Stimulated activated CD8-positive, alpha-beta memory T cell treated with anti-CD3 and anti-CD28 coated beads, Interleukin-7, amount 100 ng/mL, for 48 hours (primary cell): Measurements from ENCODE around the gene SIN3B.

Source experiments
- DNase-seq, 2 donors: peaks; one replicate each; pipeline ENCODE4 v3.0.0-alpha.2; 2020; ENCODE audit warnings: low read depth in 1 of 2; ENCODE audit errors: extremely low read depth in 1 of 2

SIN3B gene

DNA sequence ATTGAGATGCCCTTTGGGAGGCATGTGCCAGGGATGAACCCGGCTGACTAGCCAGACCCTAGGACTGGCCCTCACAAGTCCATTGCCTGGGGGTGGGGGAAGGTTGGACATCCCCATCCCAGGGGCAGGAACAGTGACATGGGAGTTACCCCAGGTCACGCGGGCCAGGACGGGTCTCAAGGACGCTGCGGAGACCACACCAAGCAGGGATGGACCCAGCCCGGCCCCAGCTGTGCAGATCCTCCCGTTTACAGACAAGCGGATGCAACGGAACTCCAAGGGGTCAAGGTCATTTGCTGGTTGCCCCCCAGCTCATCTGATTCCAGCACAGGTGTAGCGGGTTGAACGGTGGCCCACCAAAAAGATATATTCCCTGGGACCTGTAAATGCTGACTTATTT is 79.6 kb downstream of the SIN3B start:
- DNase-seq: no peak

DNA sequence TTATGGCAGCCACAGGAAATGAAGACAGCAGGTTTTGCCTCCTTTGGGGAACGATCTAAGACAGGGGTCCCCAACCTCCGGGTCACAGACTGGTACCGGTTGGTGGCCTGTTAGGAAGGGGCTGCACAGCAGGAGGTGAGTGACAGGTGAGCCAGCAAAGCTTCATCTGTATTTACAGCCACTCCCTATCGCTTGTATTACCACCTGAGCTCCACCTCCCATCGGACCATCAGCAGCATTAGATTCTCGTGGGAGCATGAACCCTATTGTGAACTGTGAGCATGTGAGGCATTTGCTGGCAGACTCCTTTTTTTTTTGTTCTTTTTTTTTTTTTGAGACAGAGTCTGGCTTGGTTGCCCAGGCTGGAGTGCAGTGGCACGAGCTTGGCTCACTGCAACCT is 81.8 kb downstream of the SIN3B start:
- no peak for DNase-seq

DNA sequence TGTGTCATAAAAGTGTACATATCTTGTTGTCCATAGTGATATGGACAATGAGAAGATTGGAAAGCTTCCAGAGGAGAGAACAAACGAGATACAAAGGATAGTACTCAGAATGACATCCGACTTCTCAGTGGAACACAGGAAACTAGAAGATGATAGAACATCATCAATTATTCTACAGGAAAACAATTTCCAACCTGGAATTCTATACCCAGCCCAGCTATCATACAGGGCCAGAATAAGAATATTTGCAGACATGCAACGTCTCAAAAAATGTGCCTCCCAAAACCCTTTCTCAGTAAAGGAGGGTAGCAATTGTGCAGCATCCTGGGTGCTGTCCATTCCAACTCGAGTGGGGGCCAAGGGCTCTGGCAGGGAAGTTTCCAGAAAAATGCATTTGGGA is 83.6 kb downstream of the SIN3B start:
- no peak for DNase-seq

DNA sequence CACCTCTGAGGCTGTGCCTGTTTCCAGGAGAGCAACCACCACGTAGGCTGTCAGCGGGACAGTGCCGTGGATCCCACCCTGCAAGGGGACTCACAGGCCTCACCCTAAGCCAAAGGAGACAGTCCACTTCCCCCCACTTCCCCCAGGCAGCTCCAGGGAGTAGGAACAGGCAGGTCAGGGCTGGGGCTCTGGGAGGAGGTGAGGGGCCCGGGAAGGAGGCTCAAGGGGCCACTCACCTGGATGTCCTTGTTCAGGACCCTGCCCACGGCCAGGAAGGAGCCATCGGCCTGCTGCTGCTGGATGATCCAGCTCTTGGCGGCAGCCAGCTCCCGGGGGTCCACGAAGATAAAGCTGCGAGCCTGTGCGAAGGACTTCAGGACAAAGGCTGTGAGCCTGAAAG is 85.2 kb downstream of the SIN3B start:
- no peak for DNase-seq

DNA sequence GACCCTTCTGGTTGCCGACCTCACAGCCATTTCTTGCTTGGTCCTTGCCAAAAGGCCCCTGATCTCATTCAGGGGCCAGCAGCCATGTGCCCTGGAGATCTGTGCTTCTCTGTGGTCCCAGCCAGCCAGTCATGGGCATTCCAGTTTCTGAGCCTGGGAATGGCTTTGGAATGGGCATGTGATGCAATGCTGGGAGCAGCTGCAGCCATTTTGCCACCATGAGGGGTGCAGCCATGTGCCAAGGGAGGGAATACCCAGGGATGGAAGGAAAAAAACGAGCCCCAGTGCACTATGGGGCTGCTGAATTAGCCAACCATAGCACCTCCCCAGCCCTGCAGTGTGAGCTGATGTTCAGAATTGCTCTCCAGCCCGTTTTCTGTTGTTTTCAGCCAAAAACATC is 85.9 kb downstream of the SIN3B start:
- no peak for DNase-seq

DNA sequence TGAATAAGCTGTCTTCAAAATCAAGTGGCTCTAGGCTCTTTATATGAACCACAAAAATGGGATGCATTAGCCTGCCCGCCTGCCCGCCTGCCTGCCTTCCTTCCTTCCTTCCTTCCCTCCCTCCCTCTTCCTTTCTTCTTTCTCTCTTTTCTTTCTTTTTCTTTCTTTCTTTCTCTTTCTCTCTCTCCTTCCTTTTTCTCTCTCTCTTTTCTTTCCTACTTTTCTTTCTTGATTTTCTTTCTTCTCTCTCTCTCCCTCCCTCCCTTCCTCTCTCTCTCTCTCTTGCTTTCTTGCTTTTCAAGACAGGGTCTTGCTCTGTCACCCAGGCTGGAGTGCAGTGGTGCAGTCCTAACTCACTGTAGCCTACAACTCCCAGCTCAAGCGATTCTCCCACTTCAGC is 86.5 kb downstream of the SIN3B start:
- no peak for DNase-seq

DNA sequence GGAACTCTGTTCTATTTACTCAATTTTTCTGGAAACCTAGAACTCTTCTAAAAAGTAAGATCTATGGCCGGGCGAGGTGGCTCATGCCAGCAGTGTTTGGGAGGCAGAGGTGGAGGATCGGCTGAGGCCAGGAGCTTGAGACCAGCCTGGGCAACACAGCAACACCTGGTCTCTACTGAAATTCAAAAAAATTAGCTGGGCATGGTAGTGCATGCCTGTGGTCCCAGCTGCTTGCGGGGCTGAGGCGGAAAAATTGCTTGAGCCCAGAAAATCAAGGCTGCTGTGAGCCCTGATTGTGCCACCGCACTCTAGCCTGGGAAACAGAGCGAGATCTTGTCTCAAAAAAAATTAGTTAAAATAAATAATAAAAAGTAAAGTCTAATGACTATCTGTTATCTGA is 88.2 kb downstream of the SIN3B start:
- no peak for DNase-seq

DNA sequence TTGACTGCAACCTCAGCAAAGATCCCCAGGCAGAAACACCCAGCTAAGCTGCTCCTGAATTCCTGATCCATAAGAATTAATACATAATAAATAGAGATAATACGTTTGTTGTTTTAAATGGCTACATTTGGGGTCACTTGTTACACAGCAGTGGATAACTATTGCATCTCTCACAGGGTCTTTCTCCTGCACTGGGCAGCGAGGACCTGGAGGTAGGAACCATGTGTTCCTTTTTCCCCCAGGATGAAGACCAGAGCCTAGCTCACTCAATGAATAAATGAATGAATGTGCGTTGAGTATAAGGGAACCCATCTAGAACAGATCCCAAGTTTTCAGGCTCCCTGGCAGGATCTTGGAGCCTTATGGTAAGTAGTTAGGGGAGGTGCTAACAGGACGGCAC is 90.3 kb downstream of the SIN3B start:
- DNase-seq: no peak

DNA sequence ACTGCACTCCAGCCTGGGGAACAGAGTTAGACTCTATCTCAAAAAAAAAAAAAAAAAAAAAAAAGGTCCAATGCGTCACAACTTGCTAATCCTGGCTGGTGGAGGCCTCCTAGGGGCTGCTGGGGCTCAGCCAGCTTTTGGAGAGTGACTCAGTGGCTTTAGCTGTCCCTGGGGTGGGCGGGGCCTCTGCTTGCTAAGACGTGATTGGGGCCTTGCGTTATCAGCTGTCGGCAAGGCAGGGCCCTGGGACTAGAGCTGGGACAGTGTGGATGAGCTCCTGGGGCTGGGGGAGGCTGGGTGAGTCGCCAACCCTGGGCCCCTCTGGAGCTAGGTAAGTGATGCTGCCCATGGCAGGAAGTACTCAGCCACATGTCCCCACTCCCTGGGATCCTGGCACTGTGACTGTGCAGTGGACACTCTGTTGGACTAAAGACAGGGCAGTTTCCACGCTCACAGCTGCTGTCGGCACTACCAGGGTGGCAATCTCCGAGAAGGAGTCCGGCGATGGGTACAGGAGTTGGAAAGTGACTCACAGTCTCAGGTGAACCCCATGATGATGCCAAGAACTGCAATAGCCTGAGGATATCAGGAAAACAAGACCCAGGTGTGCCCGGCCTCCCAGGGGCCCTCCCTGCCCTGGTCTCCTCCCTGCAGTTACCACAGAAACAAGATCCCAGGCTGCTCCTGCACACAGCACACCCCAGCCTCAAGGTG is 91.8 kb downstream of the SIN3B start:
- DNase-seq: peak in 1 of 2 donors; percentile 13

DNA sequence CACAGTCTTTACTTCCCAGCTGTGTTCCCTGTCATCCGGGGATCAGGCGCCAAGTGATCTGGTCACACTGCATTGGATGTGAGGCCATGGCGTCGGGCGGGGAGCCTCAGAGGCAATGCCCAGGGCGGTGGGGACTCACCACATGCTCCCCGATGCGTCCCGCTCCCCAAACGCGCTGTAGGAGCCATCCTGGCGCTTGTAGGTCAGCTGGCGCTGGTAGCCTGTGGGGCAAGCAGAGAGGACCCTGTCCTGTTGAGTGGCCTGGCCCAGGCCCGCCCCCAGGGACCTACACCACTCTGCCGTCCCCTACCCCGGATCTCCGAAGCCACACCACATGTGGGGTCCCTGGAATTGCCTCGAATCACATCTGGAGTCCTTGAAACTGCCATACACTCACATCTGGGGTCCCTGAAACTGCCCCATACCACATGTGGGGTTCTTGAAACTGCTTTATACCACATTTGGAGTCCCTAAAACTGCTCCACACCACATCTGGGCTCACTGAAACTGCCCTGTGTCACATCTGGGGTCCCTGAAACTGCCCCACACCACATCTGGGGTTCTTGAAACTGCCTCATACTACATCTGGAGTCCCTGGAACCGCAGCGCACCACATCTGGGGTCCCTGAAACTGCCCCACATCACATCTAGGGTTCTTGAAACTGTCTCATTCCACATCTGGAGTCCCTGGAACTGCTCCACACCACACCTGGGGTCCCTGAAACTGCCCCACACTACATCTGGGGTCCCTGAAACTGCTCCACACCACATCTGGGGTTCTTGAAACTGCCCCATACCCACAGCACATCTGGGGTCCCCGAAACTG is 92.8 kb downstream of the SIN3B start:
- DNase-seq: no peak

DNA sequence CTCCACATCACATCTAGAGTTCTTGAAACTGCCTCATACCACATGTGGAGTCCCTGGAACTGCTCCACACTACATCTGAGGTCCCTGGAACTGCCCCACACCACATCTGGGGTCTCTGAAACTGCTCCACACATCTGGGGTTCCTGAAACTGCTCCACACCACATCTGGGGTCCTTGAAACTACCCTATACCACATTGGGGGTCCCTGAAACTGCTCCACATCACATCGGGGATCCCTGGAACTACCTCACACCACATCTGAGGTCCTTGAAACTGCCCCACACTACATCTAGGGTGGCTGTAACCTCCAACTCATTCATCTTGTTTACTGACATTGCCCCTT is 93.4 kb downstream of the SIN3B start:
- DNase-seq: no peak

DNA sequence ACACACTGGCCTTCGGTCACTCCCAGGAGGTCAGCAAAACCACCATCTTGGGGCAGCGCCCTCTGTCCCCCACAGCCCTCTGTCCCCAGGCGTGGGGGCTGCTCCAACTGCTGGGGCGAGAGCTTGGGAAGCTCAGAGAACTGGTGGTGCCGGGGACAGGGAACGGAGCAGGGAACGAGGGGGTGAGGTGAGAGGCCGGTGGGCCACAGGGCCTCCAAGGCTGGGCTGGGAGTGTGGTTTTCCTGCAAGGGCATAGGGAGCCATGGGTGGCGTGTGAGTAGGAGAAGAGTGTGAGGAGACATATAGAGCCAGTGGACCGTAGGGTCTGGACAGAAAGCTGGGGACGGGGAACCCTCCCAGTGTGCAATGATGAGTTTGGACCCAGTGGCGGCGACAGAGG is 93.8 kb downstream of the SIN3B start:
- DNase-seq: no peak

DNA sequence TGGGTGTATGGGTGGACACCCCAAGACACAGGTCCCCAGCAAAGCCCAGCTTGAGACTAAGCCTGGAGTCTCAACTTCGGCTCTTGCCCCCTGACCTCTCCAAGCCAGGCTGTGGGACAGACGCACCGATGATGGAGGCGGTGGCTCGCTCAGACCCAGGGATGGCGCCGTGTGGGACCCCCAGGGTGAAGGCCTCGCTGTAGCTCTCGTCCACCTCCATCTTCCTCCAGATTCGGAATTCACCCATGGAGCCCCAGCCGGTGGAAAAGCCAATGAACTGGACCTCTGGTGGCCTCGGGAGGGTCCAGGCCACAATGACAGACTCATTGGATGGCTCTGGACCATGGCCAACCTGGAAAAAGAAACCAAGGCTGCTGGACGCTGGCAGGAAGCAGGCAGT is 98.7 kb downstream of the SIN3B start:
- DNase-seq: no peak

DNA sequence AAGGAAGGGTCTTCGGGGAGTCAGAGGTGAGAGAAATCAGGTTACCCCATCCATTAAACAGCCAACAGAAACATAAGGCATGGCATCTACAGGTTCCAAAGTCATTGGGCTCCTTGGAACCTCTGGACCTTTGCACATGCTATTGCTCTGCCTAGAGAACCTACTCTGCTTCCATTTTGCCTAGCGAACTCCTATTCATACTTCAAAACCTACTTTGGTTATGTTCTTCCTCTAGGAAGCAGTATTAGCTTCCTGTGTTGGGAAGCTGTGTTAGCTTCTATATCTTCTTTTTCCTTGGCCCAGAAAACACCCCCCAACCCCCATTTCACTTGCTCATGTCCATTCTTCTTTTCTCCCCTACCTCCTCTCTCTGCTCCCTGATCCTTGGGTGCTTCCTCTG is 99.2 kb downstream of the SIN3B start:
- DNase-seq: no peak

DNA sequence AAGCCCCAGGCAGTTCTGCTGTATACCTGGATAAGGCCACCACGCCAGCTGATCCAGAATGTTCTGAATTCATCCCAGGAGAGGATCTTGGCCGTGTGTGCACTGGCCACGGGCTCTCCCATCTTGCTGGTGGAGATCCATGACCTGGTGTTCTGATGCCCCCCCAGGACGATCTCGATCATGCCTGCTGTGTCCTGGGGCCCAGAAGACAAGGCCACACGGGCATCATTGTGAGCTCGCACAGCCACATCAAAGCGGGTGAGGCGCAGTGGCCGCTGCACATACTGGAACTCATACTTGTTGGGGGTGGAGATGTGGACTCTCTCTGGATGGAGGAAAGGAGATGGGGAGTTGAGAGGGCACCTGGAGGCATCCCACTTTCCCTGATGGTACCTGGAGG is 99.7 kb downstream of the SIN3B start:
- no peak for DNase-seq
